ENCODE results near the gene ZKSCAN3.
"Not testable (repeated sequence)": the region's sequence is repeated elsewhere in the genome, so short reads cannot be mapped to it uniquely, and the experiment has no call there.

ZKSCAN3 gene

DNA sequence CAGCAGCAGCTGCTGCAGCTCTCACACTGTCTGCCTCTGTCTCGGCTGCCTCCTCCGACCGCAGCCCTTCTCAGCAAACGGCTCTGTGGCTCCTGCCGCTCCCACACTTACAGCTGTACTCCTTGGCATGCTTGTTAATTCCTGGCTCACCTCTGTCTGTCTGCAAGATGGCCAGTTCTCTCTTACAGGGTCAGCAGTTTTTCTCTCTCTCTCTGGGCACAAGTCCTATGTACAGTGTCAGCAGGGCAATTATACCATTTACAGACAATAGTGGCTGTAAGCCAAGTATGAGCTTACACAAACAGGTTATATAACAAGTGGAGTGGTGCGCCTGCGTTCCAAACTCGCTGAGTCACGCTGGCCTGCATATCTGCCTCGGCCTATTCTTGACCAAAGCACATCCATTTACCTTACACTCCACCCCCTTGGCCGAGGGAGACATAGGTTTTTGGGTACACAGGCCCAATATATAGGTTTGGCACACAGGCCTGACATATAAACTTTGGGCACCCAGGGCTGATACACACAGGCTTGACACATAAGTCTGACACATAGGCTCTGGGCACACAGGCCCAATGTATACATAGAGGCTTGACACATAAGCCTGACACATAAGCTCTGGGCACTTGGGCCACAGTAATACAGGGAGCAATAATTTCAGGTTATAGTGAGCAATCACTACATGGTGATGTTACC, 4.4 kb downstream of the ZKSCAN3 start:
- H3K4me3 ChIP-seq (replicated peaks; ENCODE audit: low read depth, low read length): peak overlapping the region; percentile 18
- DNase-seq (ENCODE audit: low read depth): peak; percentile 83
- TF ChIP-seq, protein P1, sequence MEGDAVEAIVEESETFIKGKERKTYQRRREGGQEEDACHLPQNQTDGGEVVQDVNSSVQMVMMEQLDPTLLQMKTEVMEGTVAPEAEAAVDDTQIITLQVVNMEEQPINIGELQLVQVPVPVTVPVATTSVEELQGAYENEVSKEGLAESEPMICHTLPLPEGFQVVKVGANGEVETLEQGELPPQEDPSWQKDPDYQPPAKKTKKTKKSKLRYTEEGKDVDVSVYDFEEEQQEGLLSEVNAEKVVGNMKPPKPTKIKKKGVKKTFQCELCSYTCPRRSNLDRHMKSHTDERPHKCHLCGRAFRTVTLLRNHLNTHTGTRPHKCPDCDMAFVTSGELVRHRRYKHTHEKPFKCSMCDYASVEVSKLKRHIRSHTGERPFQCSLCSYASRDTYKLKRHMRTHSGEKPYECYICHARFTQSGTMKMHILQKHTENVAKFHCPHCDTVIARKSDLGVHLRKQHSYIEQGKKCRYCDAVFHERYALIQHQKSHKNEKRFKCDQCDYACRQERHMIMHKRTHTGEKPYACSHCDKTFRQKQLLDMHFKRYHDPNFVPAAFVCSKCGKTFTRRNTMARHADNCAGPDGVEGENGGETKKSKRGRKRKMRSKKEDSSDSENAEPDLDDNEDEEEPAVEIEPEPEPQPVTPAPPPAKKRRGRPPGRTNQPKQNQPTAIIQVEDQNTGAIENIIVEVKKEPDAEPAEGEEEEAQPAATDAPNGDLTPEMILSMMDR (IDR thresholded peaks at IDR 0.05; ENCODE audit: low read length, missing control alignments): no peak

DNA sequence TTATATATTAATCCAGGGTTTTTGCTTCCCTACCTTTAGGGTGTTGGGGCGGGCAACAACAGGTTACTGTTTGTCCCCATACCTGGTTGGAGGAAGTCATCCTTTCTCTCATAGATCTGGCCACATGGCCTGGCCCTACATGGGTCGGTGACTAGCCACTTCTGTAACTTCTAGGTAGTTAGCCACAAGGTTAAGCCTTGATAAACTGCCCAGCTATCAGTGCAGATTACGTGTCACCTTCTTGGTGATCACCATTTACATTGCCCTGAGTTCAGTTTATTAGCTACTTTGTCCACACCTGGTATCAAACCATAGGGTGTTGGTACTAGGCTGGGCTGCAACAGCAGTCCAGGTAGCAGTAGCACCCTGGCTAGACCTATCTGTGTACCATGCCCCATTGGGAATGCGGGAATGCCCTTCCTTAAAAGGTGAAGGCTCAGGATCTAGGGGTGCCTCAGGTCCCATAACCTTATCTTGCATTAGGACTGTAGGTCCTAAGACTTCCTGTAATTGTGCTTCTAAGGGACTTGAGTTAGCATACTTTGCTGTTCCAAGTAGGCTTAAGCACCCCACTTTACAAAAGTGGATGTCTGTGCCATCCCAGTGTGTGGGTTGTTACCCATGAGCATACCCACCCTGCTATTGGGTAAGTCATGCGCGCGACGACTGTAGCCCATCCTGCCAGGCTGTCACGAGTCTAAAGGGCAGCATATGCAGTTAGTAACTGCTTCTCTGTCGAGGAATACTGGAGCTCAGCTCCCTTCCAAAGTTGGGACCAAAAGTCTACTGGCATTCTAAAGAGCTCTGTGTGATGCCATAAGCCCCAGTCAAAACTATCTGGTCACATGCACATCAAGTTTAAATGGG, 5.2 kb downstream of the ZKSCAN3 start:
- H3K4me3 ChIP-seq (replicated peaks; ENCODE audit: low read depth, low read length): peak overlapping the region; percentile 71
- TF ChIP-seq, protein P1 (IDR thresholded peaks at IDR 0.05; ENCODE audit: low read length, missing control alignments): no peak
- DNase-seq (ENCODE audit: low read depth): no peak

DNA sequence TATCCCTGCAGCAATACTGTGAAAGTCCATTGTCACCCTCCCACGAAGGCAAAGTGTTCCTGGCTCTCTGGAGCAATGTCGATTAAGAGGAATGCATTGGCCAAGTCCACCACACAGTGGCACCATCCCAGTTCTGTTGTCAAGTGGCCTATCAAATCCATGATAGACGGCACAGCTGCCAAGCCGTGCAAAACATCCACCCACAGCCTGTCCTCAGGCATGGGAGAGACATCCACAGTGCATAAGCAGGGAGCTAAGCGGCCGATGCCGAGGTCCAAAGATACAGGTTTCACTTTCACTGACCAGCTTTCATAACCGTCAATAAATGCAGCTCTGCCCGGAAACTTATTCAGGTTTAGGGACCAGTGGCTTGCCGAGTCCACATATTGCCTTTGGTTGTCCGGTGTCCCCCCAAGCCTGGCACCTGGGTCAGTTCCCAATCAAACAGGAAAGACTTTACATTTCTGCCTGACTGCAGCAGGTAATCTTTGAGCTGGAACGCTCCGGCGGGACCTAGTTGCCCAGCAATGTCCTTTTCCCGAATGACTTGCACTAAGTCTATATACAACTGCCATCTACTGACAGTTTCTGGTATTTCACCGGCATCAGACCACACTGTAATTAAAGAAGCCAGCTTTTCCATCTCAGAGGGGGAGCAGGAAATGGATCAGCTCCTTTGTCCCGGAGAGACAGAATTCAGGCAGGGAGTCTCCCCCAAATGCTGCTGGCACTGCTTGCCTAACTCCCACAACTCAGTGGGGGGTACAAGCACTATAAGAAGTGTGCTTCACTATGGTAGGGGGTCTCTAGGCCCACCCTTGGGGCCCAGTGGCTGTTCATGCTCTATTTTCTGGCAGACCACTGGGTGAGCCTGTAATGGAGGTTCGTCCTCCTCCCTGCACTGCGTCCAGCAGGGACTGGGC, 6.3 kb downstream of the ZKSCAN3 start:
- peak; percentile 94 for DNase-seq (ENCODE audit: low read depth)
- TF ChIP-seq, protein P1 (IDR thresholded peaks at IDR 0.05; ENCODE audit: low read length, missing control alignments): peak; percentile 72
- peak overlapping the region; percentile 71 for H3K4me3 ChIP-seq (replicated peaks; ENCODE audit: low read depth, low read length)

DNA sequence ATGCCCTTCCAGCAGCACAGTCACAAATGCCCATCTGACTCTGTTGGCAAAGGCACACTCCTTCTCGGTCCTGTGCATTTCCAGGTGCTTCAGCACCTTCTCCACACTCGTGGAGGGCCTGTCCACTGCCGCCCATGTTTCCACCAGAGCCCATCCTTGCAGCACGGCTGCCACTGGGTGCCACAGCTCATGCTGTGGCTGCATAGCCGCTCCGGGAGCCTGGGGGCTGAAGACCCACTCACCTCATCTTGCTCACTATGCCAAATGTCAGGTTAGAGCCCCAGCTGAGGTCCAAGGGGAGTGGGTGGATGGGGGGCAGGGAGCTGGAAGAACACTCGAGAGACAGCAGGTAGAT, 6.9 kb downstream of the ZKSCAN3 start:
- TF ChIP-seq, protein P1 (IDR thresholded peaks at IDR 0.05; ENCODE audit: low read length, missing control alignments): no peak
- no peak overlapping the region for H3K4me3 ChIP-seq (replicated peaks; ENCODE audit: low read depth, low read length)
- no peak for DNase-seq (ENCODE audit: low read depth)

DNA sequence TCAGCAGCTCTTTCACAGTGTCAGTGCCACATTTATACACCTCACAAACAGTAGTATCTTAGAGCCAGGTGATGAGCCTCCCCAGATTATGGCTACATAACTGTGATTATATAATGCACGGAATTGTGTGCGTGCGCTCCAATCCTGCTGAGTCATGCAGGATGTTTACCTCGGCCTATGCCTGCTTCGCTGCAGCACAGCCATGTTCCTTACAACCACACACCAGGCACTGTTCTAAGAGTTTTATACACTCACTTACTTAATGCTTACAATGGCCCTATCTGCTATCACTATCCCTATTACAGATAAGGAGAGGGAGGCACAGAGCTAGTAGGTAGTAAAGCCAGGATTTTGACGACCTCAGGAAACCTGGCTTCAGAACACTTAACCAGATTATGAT, 7.3 kb downstream of the ZKSCAN3 start:
- TF ChIP-seq, protein P1 (IDR thresholded peaks at IDR 0.05; ENCODE audit: low read length, missing control alignments): no peak
- H3K4me3 ChIP-seq (replicated peaks; ENCODE audit: low read depth, low read length): no peak overlapping the region
- DNase-seq (ENCODE audit: low read depth): peak; percentile 21

DNA sequence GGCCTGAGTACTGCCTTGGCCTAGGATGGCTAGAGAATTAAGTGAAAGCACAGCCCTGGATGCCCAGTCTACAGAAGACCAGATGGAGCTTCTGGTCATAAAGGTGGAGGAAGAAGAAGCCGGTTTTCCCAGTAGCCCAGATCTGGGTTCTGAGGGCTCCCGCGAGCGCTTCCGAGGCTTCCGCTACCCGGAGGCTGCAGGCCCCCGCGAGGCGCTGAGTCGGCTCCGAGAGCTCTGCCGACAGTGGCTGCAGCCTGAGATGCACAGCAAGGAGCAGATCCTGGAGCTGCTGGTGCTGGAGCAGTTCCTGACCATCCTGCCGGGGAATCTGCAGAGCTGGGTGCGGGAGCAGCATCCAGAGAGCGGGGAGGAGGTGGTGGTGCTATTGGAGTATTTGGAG, 9.8 kb downstream of the ZKSCAN3 start:
- H3K4me3 ChIP-seq (replicated peaks; ENCODE audit: low read depth, low read length); DNase-seq (ENCODE audit: low read depth): not testable (repeated sequence)

DNA sequence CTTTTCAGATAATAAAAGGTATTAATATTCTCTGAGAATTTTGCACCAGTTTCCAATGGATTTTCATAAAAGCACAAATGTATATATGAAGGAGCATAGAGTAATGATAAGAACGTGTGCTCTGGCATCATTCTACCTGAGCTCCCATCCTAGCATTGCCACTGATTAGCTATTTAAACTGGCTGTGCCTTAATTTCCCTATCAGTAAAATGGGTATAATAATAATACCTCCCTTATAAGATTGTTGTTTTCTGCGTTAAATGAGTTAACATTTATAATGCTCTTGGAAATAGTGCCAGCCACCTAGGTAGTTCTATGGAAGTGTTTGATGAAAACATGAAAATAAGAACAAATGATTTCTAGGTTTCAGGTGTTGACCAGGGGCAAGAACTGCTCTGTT, 11.2 kb downstream of the ZKSCAN3 start:
- TF ChIP-seq, protein P1 (IDR thresholded peaks at IDR 0.05; ENCODE audit: low read length, missing control alignments): no peak
- H3K4me3 ChIP-seq (replicated peaks; ENCODE audit: low read depth, low read length): no peak overlapping the region
- DNase-seq (ENCODE audit: low read depth): no peak

DNA sequence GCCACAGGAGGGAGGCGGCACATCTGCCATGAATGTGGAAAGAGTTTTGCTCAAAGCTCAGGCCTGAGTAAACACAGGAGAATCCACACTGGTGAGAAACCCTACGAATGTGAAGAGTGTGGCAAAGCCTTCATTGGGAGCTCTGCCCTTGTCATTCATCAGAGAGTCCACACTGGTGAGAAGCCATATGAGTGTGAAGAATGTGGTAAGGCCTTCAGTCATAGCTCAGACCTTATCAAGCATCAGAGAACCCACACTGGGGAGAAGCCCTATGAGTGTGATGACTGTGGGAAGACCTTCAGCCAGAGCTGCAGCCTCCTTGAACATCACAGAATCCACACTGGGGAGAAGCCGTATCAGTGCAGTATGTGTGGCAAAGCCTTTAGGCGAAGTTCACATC, 15.8 kb downstream of the ZKSCAN3 start:
- DNase-seq (ENCODE audit: low read depth); H3K4me3 ChIP-seq (replicated peaks; ENCODE audit: low read depth, low read length): not testable (repeated sequence)
